ENCODE results near the gene BPTF. TPM values are rescaled to one million over a fixed set of nuclear protein-coding genes. Genes with fewer than 3 reads are reported as not detected.
"Not testable (repeated sequence)": the region's sequence is repeated elsewhere in the genome, so short reads cannot be mapped to it uniquely, and the experiment has no call there.

BPTF gene
- total RNA-seq, 1 donor from 2014 or later: 146 TPM

DNA sequence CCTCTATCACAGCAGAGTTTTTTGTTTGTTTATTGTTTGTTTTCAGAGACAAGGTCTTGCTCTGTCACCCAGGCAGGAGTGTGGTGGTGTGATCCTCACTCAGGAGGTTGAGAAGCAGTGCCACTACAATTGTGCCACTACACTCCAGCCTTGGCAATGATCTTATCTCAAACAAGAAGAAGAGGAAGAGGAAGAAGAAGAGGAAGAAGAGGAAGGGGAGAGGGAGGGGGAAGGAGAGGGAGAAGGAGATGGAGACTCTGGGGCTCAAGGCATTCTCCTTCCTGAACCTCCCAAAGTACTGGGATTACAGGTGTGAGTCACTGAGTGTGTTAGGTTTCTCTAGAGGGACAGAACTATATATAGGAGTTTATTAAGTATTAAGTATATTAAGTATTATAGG lies 188.1 kb downstream of the BPTF start:
- TF ChIP-seq, protein P1, sequence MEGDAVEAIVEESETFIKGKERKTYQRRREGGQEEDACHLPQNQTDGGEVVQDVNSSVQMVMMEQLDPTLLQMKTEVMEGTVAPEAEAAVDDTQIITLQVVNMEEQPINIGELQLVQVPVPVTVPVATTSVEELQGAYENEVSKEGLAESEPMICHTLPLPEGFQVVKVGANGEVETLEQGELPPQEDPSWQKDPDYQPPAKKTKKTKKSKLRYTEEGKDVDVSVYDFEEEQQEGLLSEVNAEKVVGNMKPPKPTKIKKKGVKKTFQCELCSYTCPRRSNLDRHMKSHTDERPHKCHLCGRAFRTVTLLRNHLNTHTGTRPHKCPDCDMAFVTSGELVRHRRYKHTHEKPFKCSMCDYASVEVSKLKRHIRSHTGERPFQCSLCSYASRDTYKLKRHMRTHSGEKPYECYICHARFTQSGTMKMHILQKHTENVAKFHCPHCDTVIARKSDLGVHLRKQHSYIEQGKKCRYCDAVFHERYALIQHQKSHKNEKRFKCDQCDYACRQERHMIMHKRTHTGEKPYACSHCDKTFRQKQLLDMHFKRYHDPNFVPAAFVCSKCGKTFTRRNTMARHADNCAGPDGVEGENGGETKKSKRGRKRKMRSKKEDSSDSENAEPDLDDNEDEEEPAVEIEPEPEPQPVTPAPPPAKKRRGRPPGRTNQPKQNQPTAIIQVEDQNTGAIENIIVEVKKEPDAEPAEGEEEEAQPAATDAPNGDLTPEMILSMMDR (IDR thresholded peaks at IDR 0.05; ENCODE audit: partially characterized antibody, unreplicated experiment): no peak
- Mint-ChIP-seq H3K4me3 (ENCODE audit: unreplicated experiment) (no peak overlapping the region), H3K4me1 (ENCODE audit: low read depth, unreplicated experiment) (no peaks in the 10 kb centered on the region), H3K9me3 (ENCODE audit: unreplicated experiment) (peaks cover 1% of the 10 kb centered on the region), H3K27me3 (ENCODE audit: unreplicated experiment) (peaks cover 4% of the 10 kb centered on the region), H3K27ac (ENCODE audit: unreplicated experiment) (no peak overlapping the region), H3K36me3 (ENCODE audit: unreplicated experiment) (no peaks in the 10 kb centered on the region)
- DNase-seq: no peak

DNA sequence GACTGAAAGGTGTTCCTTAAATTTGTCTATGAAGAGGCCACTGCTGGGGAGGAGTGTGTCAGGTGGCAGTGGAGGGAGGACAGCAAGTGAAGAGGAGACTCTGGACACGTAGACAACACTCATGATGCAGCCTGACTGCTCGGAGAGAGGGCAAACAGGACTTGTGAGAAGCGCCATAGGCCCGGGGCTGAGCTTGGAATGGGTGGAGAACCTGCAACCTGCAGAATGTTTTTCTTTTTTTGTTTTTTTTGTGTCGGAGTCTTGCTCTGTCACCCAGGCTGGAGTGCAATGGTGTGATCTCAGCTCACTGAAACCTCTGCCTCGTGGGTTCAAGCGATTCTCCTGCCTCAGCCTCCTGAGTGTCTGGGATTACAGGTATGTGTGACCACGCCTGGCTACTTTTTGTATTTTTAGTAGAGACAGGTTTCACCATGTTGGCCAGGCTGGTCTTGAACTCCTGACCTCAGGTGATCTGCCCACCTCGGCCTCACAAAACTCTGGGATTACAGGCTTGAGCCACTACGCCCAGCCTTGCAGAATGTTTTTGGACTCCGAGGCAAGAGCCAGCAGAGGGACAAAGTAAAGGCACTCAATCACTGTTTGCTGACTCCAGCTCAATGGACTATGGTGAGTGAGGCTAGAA lies 189.9 kb downstream of the BPTF start:
- DNase-seq: no peak
- H3K4me1 Mint-ChIP-seq (ENCODE audit: low read depth, unreplicated experiment): peaks cover 1% of the 10 kb centered on the region
- H3K36me3 Mint-ChIP-seq (ENCODE audit: unreplicated experiment): no peaks in the 10 kb centered on the region
- peaks cover 16% of the 10 kb centered on the region for H3K27me3 Mint-ChIP-seq (ENCODE audit: unreplicated experiment)
- H3K9me3 Mint-ChIP-seq (ENCODE audit: unreplicated experiment): peaks cover 9% of the 10 kb centered on the region
- H3K27ac Mint-ChIP-seq (ENCODE audit: unreplicated experiment): no peak overlapping the region
- no peak overlapping the region for H3K4me3 Mint-ChIP-seq (ENCODE audit: unreplicated experiment)
- TF ChIP-seq, protein P1 (IDR thresholded peaks at IDR 0.05; ENCODE audit: partially characterized antibody, unreplicated experiment): no peak

DNA sequence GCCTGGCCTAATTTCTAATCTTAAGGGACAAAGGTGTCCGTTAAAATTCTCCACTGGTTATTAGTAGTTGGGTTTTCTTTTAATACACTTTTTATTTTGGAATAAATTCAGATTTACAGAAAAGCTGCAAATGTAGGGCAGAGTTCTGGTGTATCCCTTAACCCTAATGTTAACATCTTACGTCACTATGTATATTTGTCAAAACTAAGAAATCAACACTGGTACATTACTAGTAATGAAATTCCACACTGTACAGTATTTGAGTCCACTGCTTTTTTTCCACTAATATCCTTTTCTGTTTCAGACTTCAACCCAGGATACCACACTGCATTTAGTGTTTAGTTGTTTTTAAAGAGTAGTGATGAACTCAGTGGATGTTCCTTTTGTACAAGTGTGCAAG lies 191.5 kb downstream of the BPTF start:
- TF ChIP-seq, protein P1 (IDR thresholded peaks at IDR 0.05; ENCODE audit: partially characterized antibody, unreplicated experiment): no peak
- Mint-ChIP-seq H3K4me1 (ENCODE audit: low read depth, unreplicated experiment) (peaks cover 5% of the 10 kb centered on the region), H3K27ac (ENCODE audit: unreplicated experiment) (no peak overlapping the region), H3K36me3 (ENCODE audit: unreplicated experiment) (no peaks in the 10 kb centered on the region), H3K27me3 (ENCODE audit: unreplicated experiment) (peaks cover 20% of the 10 kb centered on the region), H3K9me3 (ENCODE audit: unreplicated experiment) (peaks cover 15% of the 10 kb centered on the region), H3K4me3 (ENCODE audit: unreplicated experiment) (no peak overlapping the region)
- no peak for DNase-seq

DNA sequence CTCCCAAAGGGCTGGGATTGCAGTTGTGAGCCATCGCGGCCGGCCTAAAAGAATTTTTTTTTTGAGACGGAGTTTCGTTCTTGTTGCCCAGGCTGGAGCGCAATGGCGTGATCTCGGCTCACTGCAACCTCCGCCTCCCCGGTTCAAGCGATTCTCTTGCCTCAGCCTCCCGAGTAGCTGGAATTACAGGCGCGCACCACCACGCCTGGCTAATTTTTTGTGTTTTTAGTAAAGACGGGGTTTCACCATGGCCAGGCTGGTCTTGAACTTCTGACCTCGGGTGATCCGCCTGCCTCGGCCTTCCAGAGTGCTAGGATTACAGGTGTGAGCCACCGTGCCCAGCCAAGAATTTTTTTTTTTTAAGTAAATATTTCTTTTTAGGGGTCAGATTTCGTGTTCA lies 193.2 kb downstream of the BPTF start:
- not testable (repeated sequence) for DNase-seq; H3K27ac Mint-ChIP-seq (ENCODE audit: unreplicated experiment); H3K4me3 Mint-ChIP-seq (ENCODE audit: unreplicated experiment); H3K36me3 Mint-ChIP-seq (ENCODE audit: unreplicated experiment); H3K4me1 Mint-ChIP-seq (ENCODE audit: low read depth, unreplicated experiment)
- Mint-ChIP-seq H3K27me3 (ENCODE audit: unreplicated experiment) (peaks cover 20% of the 10 kb centered on the region), H3K9me3 (ENCODE audit: unreplicated experiment) (peaks cover 15% of the 10 kb centered on the region)

DNA sequence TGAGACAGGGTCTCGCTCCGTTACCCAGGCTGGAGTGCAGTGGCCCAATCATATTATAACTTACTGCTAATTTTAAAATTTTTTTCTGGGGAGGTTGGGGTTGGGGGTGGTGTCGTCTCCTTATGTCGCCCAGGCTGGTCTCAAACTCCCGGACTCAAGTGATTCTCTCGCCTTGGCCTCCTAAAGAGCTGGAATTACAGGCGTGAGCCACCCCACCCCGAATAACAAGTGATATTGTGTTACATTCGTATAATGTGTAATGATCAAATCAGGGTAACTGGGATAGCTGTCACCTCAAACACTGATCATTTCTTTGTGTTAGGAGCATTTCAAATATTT lies 194.0 kb downstream of the BPTF start:
- H3K4me3 Mint-ChIP-seq (ENCODE audit: unreplicated experiment): peak overlapping the region; percentile 57
- TF ChIP-seq, protein P1 (IDR thresholded peaks at IDR 0.05; ENCODE audit: partially characterized antibody, unreplicated experiment): no peak
- DNase-seq: no peak
- peaks cover 15% of the 10 kb centered on the region for H3K9me3 Mint-ChIP-seq (ENCODE audit: unreplicated experiment)
- H3K36me3 Mint-ChIP-seq (ENCODE audit: unreplicated experiment): no peaks in the 10 kb centered on the region
- peak overlapping the region; percentile 85 for H3K27ac Mint-ChIP-seq (ENCODE audit: unreplicated experiment)
- H3K27me3 Mint-ChIP-seq (ENCODE audit: unreplicated experiment): peaks cover 20% of the 10 kb centered on the region
- H3K4me1 Mint-ChIP-seq (ENCODE audit: low read depth, unreplicated experiment): peaks cover 5% of the 10 kb centered on the region
